ENCODE measurements around the gene ABHD15.
A peak's percentile ranks its signal among the peaks of the same experiment; 100 is the strongest.

ABHD15 gene

GRCh38 chr17:29588562-29589411, 21.9 kb upstream of the ABHD15 start:
- Histone ChIP-seq H3K4me3 (ENCODE audit: low read length) (peak overlapping the region; percentile 70), H3K9ac (ENCODE audit: low read length) (peak overlapping the region; percentile 72), H3K56ac (ENCODE audit: low read length) (peak overlapping the region; percentile 97), H3K79me2 (ENCODE audit: control insufficient read depth, insufficient read depth, low read length) (peaks cover 19% of the 10 kb centered on the region), H3K4me2 (ENCODE audit: low read length) (peak overlapping the region; percentile 88), H4K5ac (ENCODE audit: low read length) (no peak overlapping the region), H2AK5ac (ENCODE audit: low read length) (no peak overlapping the region), H3K79me1 (ENCODE audit: low read length) (peaks cover 17% of the 10 kb centered on the region), H3K27ac (ENCODE audit: low read depth, low read length) (no peak overlapping the region), H2BK15ac (replicated peaks; ENCODE audit: low read depth) (no peak overlapping the region), H3K18ac (ENCODE audit: low read length) (peak overlapping the region; percentile 31), H3K27me3 (ENCODE audit: insufficient read depth, low read length, poor library complexity) (no peaks in the 10 kb centered on the region), H3K23ac (ENCODE audit: low read length) (peak overlapping the region; percentile 20), H2BK120ac (ENCODE audit: low read depth, low read length) (no peak overlapping the region), H3K4me1 (ENCODE audit: control insufficient read depth, low read depth, low read length) (peaks cover 11% of the 10 kb centered on the region), H3K36me3 (ENCODE audit: control insufficient read depth, insufficient read depth, low read length) (no peaks in the 10 kb centered on the region), H2BK5ac (ENCODE audit: low read length) (no peak overlapping the region), H4K8ac (ENCODE audit: low read depth, low read length) (no peak overlapping the region), H3K4ac (ENCODE audit: low read depth, low read length) (peak overlapping the region; percentile 58)
- DNase-seq, result peak; percentile 62
- WGBS (ENCODE audit: extremely low coverage, insufficient coverage, low lambda C conversion rate), result no CpG with 5 or more reads among the region's 72 CpGs

DNA sequence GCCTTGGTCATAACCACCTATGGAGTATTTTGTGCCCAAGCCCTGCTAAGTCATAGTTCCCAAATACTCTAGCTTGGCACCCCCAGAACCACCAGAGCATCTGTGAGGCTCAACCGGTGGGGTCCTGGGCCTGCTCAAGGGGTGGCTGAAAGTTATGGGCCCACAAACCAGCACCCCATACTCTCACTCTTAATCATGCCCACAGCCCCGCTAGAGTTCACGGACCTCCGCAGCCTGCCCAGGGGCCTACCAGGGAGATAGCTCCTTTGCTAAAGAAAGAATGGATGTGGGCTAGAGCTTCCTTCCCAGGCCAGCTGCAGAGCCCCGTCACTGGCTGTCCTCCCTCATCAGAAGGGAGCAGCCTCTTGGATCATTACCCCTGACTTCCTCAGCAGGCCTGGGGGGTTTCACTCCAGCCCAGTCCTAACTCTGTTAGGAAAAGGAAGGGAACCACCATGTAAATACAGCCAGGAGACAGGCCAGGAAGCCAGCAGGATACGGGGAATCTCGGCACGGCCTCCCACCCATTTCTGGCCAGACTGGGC, 21.3 kb upstream of the ABHD15 start:
- H3K4ac ChIP-seq (ENCODE audit: low read depth, low read length), result no peak overlapping the region
- H4K8ac ChIP-seq (ENCODE audit: low read depth, low read length), result no peak overlapping the region
- H3K79me2 ChIP-seq (ENCODE audit: control insufficient read depth, insufficient read depth, low read length), result peaks cover 19% of the 10 kb centered on the region
- H3K9ac ChIP-seq (ENCODE audit: low read length), result peak overlapping the region; percentile 72
- no peak overlapping the region for H3K27ac ChIP-seq (ENCODE audit: low read depth, low read length)
- H3K18ac ChIP-seq (ENCODE audit: low read length), result no peak overlapping the region
- WGBS (ENCODE audit: extremely low coverage, insufficient coverage, low lambda C conversion rate), result no CpG with 5 or more reads among the region's 8 CpGs
- no peak overlapping the region for H2AK5ac ChIP-seq (ENCODE audit: low read length)
- peaks cover 11% of the 10 kb centered on the region for H3K4me1 ChIP-seq (ENCODE audit: control insufficient read depth, low read depth, low read length)
- no peak overlapping the region for H3K4me3 ChIP-seq (ENCODE audit: low read length)
- no peak overlapping the region for H2BK120ac ChIP-seq (ENCODE audit: low read depth, low read length)
- H2BK5ac ChIP-seq (ENCODE audit: low read length), result no peak overlapping the region
- no peak overlapping the region for H2BK15ac ChIP-seq (replicated peaks; ENCODE audit: low read depth)
- no peaks in the 10 kb centered on the region for H3K36me3 ChIP-seq (ENCODE audit: control insufficient read depth, insufficient read depth, low read length)
- H3K4me2 ChIP-seq (ENCODE audit: low read length), result peak overlapping the region; percentile 88
- no peaks in the 10 kb centered on the region for H3K27me3 ChIP-seq (ENCODE audit: insufficient read depth, low read length, poor library complexity)
- H4K5ac ChIP-seq (ENCODE audit: low read length), result no peak overlapping the region
- peak overlapping the region; percentile 20 for H3K23ac ChIP-seq (ENCODE audit: low read length)
- peaks cover 17% of the 10 kb centered on the region for H3K79me1 ChIP-seq (ENCODE audit: low read length)
- H3K56ac ChIP-seq (ENCODE audit: low read length), result peak overlapping the region; percentile 97
- DNase-seq, result no peak

DNA sequence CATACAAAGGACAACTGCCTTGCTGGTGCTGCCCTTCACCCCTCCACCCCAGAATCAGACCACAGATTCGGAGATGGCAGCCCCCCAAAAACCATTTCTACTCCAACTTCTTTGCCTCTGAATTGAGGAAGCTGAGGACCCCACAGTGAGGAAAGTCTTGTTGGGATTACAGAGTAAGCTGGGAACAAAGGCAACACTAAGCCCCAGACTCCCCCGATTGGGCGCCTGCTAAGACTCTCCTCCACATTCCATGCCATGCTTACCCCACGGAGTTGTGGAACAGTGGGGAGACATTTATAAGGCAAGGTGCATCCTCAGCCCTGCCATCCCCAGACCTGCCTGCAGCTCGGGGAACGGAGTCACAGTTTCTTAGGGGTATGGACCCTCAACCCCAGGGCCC, 20.8 kb upstream of the ABHD15 start:
- no peak overlapping the region for H3K9ac ChIP-seq (ENCODE audit: low read length)
- H3K79me1 ChIP-seq (ENCODE audit: low read length), result peaks cover 17% of the 10 kb centered on the region
- no peaks in the 10 kb centered on the region for H3K36me3 ChIP-seq (ENCODE audit: control insufficient read depth, insufficient read depth, low read length)
- WGBS (ENCODE audit: extremely low coverage, insufficient coverage, low lambda C conversion rate), result no CpG with 5 or more reads among the region's 6 CpGs
- peaks cover 11% of the 10 kb centered on the region for H3K4me1 ChIP-seq (ENCODE audit: control insufficient read depth, low read depth, low read length)
- DNase-seq, result no peak
- H3K79me2 ChIP-seq (ENCODE audit: control insufficient read depth, insufficient read depth, low read length), result peaks cover 19% of the 10 kb centered on the region
- no peaks in the 10 kb centered on the region for H3K27me3 ChIP-seq (ENCODE audit: insufficient read depth, low read length, poor library complexity)
- H2BK120ac ChIP-seq (ENCODE audit: low read depth, low read length), result no peak overlapping the region
- no peak overlapping the region for H2BK5ac ChIP-seq (ENCODE audit: low read length)
- H2AK5ac ChIP-seq (ENCODE audit: low read length), result no peak overlapping the region
- no peak overlapping the region for H3K4me3 ChIP-seq (ENCODE audit: low read length)
- no peak overlapping the region for H3K4me2 ChIP-seq (ENCODE audit: low read length)
- H3K56ac ChIP-seq (ENCODE audit: low read length), result no peak overlapping the region
- no peak overlapping the region for H2BK15ac ChIP-seq (replicated peaks; ENCODE audit: low read depth)
- no peak overlapping the region for H3K23ac ChIP-seq (ENCODE audit: low read length)
- no peak overlapping the region for H4K8ac ChIP-seq (ENCODE audit: low read depth, low read length)
- no peak overlapping the region for H4K5ac ChIP-seq (ENCODE audit: low read length)
- H3K18ac ChIP-seq (ENCODE audit: low read length), result no peak overlapping the region
- no peak overlapping the region for H3K4ac ChIP-seq (ENCODE audit: low read depth, low read length)
- no peak overlapping the region for H3K27ac ChIP-seq (ENCODE audit: low read depth, low read length)

DNA sequence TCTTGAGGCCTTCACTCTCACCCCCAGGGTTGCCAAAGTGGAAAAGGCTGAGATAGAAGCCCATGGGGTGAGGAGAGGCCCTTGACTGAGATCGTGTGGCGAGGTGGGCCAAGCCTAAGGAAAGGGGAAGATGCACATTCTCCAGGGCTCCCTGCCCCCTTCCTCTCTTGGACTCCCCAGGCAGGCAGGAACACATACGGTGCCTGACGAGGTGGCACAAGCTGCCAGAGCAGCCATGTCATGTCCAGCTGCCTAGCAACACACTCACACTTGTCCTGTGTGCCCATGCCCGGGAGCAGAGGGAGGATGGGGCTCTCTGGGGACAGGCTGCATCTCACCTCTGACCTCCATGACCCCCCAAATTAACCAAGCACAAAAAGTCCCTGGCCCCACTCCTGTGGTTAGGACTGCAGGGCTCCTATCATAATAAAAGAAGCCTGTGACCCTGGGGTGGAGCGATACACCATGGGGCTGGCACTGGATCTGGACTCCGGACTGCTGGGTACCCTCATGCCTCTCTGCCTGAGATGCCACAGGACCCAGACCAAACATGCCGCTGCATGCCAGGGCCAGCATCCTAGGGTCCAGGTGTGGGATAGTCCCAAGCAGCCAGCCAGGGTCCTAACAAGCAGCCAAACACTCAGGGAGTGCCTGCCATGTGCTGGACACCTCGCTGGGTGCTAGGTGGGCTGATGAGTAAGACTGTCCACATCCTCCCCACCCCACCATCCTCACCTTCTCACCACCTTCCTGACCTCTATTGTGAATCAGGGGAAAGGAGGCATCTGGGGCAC, 20.0 kb upstream of the ABHD15 start:
- Histone ChIP-seq H3K4ac (ENCODE audit: low read depth, low read length) (no peak overlapping the region), H3K27me3 (ENCODE audit: insufficient read depth, low read length, poor library complexity) (no peaks in the 10 kb centered on the region), H3K79me1 (ENCODE audit: low read length) (peaks cover 17% of the 10 kb centered on the region), H3K18ac (ENCODE audit: low read length) (no peak overlapping the region), H3K4me3 (ENCODE audit: low read length) (no peak overlapping the region), H4K5ac (ENCODE audit: low read length) (no peak overlapping the region), H3K36me3 (ENCODE audit: control insufficient read depth, insufficient read depth, low read length) (no peaks in the 10 kb centered on the region), H2BK15ac (replicated peaks; ENCODE audit: low read depth) (no peak overlapping the region), H3K27ac (ENCODE audit: low read depth, low read length) (no peak overlapping the region), H2BK120ac (ENCODE audit: low read depth, low read length) (no peak overlapping the region), H2AK5ac (ENCODE audit: low read length) (no peak overlapping the region), H2BK5ac (ENCODE audit: low read length) (no peak overlapping the region), H3K79me2 (ENCODE audit: control insufficient read depth, insufficient read depth, low read length) (peaks cover 19% of the 10 kb centered on the region), H3K23ac (ENCODE audit: low read length) (no peak overlapping the region), H3K56ac (ENCODE audit: low read length) (no peak overlapping the region), H3K9ac (ENCODE audit: low read length) (no peak overlapping the region), H4K8ac (ENCODE audit: low read depth, low read length) (no peak overlapping the region), H3K4me2 (ENCODE audit: low read length) (no peak overlapping the region), H3K4me1 (ENCODE audit: control insufficient read depth, low read depth, low read length) (peaks cover 11% of the 10 kb centered on the region)
- no peak for DNase-seq
- WGBS (ENCODE audit: extremely low coverage, insufficient coverage, low lambda C conversion rate), result no CpG with 5 or more reads among the region's 9 CpGs

- no peak overlapping the region for H3K18ac ChIP-seq (ENCODE audit: low read length)
Measured at GRCh38 chr17:29585080-29585751, 18.4 kb upstream of the ABHD15 start.

More at GRCh38 chr17:29585080-29585751, 18.4 kb upstream of the ABHD15 start:
- H3K23ac ChIP-seq (ENCODE audit: low read length), result no peak overlapping the region
- H3K9ac ChIP-seq (ENCODE audit: low read length), result no peak overlapping the region
- no peak overlapping the region for H2BK15ac ChIP-seq (replicated peaks; ENCODE audit: low read depth)
- H3K36me3 ChIP-seq (ENCODE audit: control insufficient read depth, insufficient read depth, low read length), result no peaks in the 10 kb centered on the region
- peaks cover 11% of the 10 kb centered on the region for H3K4me1 ChIP-seq (ENCODE audit: control insufficient read depth, low read depth, low read length)
- peaks cover 19% of the 10 kb centered on the region for H3K79me2 ChIP-seq (ENCODE audit: control insufficient read depth, insufficient read depth, low read length)
- H2BK120ac ChIP-seq (ENCODE audit: low read depth, low read length), result no peak overlapping the region
- no peak overlapping the region for H3K4me2 ChIP-seq (ENCODE audit: low read length)
- peak overlapping the region; percentile 87 for H2AK5ac ChIP-seq (ENCODE audit: low read length)
- WGBS (ENCODE audit: extremely low coverage, insufficient coverage, low lambda C conversion rate), result no CpG with 5 or more reads among the region's 8 CpGs
- no peak for DNase-seq
- no peak overlapping the region for H4K8ac ChIP-seq (ENCODE audit: low read depth, low read length)
- H3K79me1 ChIP-seq (ENCODE audit: low read length), result peaks cover 17% of the 10 kb centered on the region
- no peak overlapping the region for H2BK5ac ChIP-seq (ENCODE audit: low read length)
- no peak overlapping the region for H3K27ac ChIP-seq (ENCODE audit: low read depth, low read length)
- H3K56ac ChIP-seq (ENCODE audit: low read length), result peak overlapping the region; percentile 68
- no peak overlapping the region for H3K4ac ChIP-seq (ENCODE audit: low read depth, low read length)
- no peak overlapping the region for H3K4me3 ChIP-seq (ENCODE audit: low read length)
- H3K27me3 ChIP-seq (ENCODE audit: insufficient read depth, low read length, poor library complexity), result no peaks in the 10 kb centered on the region
- no peak overlapping the region for H4K5ac ChIP-seq (ENCODE audit: low read length)
